Memory B cell (primary cell): ENCODE data around the gene TXNL4A.

ENCODE experiments used
- ATAC-seq: fragments of 150-1000 bp; cut with Tn5 transposase; 2 replicates; pipeline ENCODE4 v1.10.0; 2021; ENCODE audit warnings: low read depth, mild to moderate bottlenecking, moderate library complexity
- DNase-seq, 2 donors: peaks; one replicate each; pipeline ENCODE4 v3.0.0; 2022; ENCODE audit warnings: low spot score in 2 of 2
- H3K27ac Mint-ChIP-seq: one replicate; pipeline ENCODE4 v1.8.0; 2022; ENCODE audit warnings: mild to moderate bottlenecking, moderate library complexity, mixed read lengths
- H3K27me3 Mint-ChIP-seq: one replicate; pipeline ENCODE4 v1.8.0; 2022; ENCODE audit warnings: mixed read lengths
- H3K36me3 Mint-ChIP-seq: one replicate; pipeline ENCODE4 v1.8.0; 2022; ENCODE audit warnings: mild to moderate bottlenecking, mixed read lengths
- H3K4me1 Mint-ChIP-seq: one replicate; pipeline ENCODE4 v1.8.0; 2022; ENCODE audit warnings: mixed read lengths
- H3K4me3 Mint-ChIP-seq: one replicate; pipeline ENCODE4 v1.8.0; 2022; ENCODE audit warnings: mild to moderate bottlenecking, moderate library complexity, mixed read lengths
- H3K9me3 Mint-ChIP-seq: one replicate; pipeline ENCODE4 v1.8.0; 2022; ENCODE audit warnings: mixed read lengths

The TXNL4A gene

GRCh38 chr18:79934311-79935097 lies 53.9 kb downstream of the TXNL4A start:
- H3K9me3 Mint-ChIP-seq: peaks cover 31% of the 10 kb centered on the region

GRCh38 chr18:79933765-79934164 lies 54.6 kb downstream of the TXNL4A start:
- Mint-ChIP-seq H3K27ac (no peak overlapping the region), H3K9me3 (peaks cover 36% of the 10 kb centered on the region), H3K27me3 (no peaks in the 10 kb centered on the region), H3K4me3 (no peak overlapping the region), H3K4me1 (peaks cover 10% of the 10 kb centered on the region), H3K36me3 (peaks cover 83% of the 10 kb centered on the region)
- DNase-seq (no peak), ATAC-seq (no peak)

More at GRCh38 chr18:79934311-79935097, 53.9 kb downstream of the TXNL4A start:
- H3K27me3 Mint-ChIP-seq: no peaks in the 10 kb centered on the region
- no peak overlapping the region for H3K27ac Mint-ChIP-seq
- H3K4me3 Mint-ChIP-seq: no peak overlapping the region
- ATAC-seq (no peak), DNase-seq (no peak)
- H3K36me3 Mint-ChIP-seq: peaks cover 79% of the 10 kb centered on the region
- H3K4me1 Mint-ChIP-seq: peaks cover 7% of the 10 kb centered on the region

GRCh38 chr18:79932907-79933306 lies 55.5 kb downstream of the TXNL4A start:
- Mint-ChIP-seq H3K27me3 (no peaks in the 10 kb centered on the region), H3K36me3 (peaks cover 83% of the 10 kb centered on the region), H3K9me3 (peaks cover 38% of the 10 kb centered on the region), H3K4me1 (peaks cover 12% of the 10 kb centered on the region), H3K4me3 (no peak overlapping the region), H3K27ac (no peak overlapping the region)
- DNase-seq (no peak), ATAC-seq (no peak)

GRCh38 chr18:79931475-79931874 lies 56.9 kb downstream of the TXNL4A start:
- H3K36me3 Mint-ChIP-seq: peaks cover 77% of the 10 kb centered on the region
- no peak for DNase-seq
- peaks cover 12% of the 10 kb centered on the region for H3K4me1 Mint-ChIP-seq
- no peak overlapping the region for H3K4me3 Mint-ChIP-seq
- H3K27me3 Mint-ChIP-seq: no peaks in the 10 kb centered on the region
- no peak overlapping the region for H3K27ac Mint-ChIP-seq
- no peak for ATAC-seq
- peaks cover 35% of the 10 kb centered on the region for H3K9me3 Mint-ChIP-seq

- peaks cover 31% of the 10 kb centered on the region for H3K9me3 Mint-ChIP-seq
- H3K4me3 Mint-ChIP-seq: no peak overlapping the region
- H3K27ac Mint-ChIP-seq: no peak overlapping the region
- peaks cover 9% of the 10 kb centered on the region for H3K4me1 Mint-ChIP-seq
- no peaks in the 10 kb centered on the region for H3K27me3 Mint-ChIP-seq
- ATAC-seq (no peak), DNase-seq (no peak)
- H3K36me3 Mint-ChIP-seq: peaks cover 67% of the 10 kb centered on the region
Observed at GRCh38 chr18:79930020-79930642, 58.2 kb downstream of the TXNL4A start.

GRCh38 chr18:79928563-79928960 lies 59.8 kb downstream of the TXNL4A start:
- DNase-seq (no peak), ATAC-seq (no peak)
- H3K4me3 Mint-ChIP-seq: no peak overlapping the region
- H3K27me3 Mint-ChIP-seq: no peaks in the 10 kb centered on the region
- H3K4me1 Mint-ChIP-seq: peaks cover 9% of the 10 kb centered on the region
- no peak overlapping the region for H3K27ac Mint-ChIP-seq
- H3K9me3 Mint-ChIP-seq: peaks cover 28% of the 10 kb centered on the region
- H3K36me3 Mint-ChIP-seq: peaks cover 61% of the 10 kb centered on the region

- DNase-seq (no peak), ATAC-seq (no peak)
- Mint-ChIP-seq H3K27ac (no peak overlapping the region), H3K27me3 (no peaks in the 10 kb centered on the region), H3K36me3 (peaks cover 61% of the 10 kb centered on the region), H3K4me3 (no peak overlapping the region), H3K4me1 (peaks cover 9% of the 10 kb centered on the region), H3K9me3 (peaks cover 24% of the 10 kb centered on the region)
Observed at GRCh38 chr18:79927607-79928562, 60.5 kb downstream of the TXNL4A start.

GRCh38 chr18:79926715-79927606 lies 61.4 kb downstream of the TXNL4A start:
- Mint-ChIP-seq H3K27me3 (no peaks in the 10 kb centered on the region), H3K9me3 (peaks cover 17% of the 10 kb centered on the region), H3K27ac (no peak overlapping the region), H3K4me1 (peaks cover 12% of the 10 kb centered on the region), H3K4me3 (no peak overlapping the region), H3K36me3 (peaks cover 57% of the 10 kb centered on the region)
- no peak for ATAC-seq
- no peak for DNase-seq

GRCh38 chr18:79926306-79926705 lies 62.1 kb downstream of the TXNL4A start:
- Mint-ChIP-seq H3K27ac (no peak overlapping the region), H3K36me3 (peaks cover 57% of the 10 kb centered on the region), H3K4me3 (no peak overlapping the region), H3K9me3 (peaks cover 15% of the 10 kb centered on the region), H3K4me1 (peaks cover 12% of the 10 kb centered on the region), H3K27me3 (no peaks in the 10 kb centered on the region)
- no peak for DNase-seq
- no peak for ATAC-seq

- Mint-ChIP-seq H3K4me1 (peaks cover 11% of the 10 kb centered on the region), H3K27ac (no peak overlapping the region), H3K36me3 (peaks cover 53% of the 10 kb centered on the region), H3K9me3 (peaks cover 12% of the 10 kb centered on the region), H3K4me3 (no peak overlapping the region), H3K27me3 (no peaks in the 10 kb centered on the region)
- ATAC-seq: no peak
- no peak for DNase-seq
Observed at GRCh38 chr18:79924814-79925731, 63.3 kb downstream of the TXNL4A start.

- no peak for DNase-seq
- no peak for ATAC-seq
- Mint-ChIP-seq H3K27ac (no peak overlapping the region), H3K4me1 (peaks cover 11% of the 10 kb centered on the region), H3K4me3 (no peak overlapping the region), H3K9me3 (peaks cover 5% of the 10 kb centered on the region), H3K36me3 (peaks cover 47% of the 10 kb centered on the region), H3K27me3 (no peaks in the 10 kb centered on the region)
Observed at GRCh38 chr18:79923896-79924585, 64.3 kb downstream of the TXNL4A start.

- no peaks in the 10 kb centered on the region for H3K27me3 Mint-ChIP-seq
- no peak for DNase-seq
- ATAC-seq: no peak
- no peak overlapping the region for H3K4me3 Mint-ChIP-seq
- no peaks in the 10 kb centered on the region for H3K9me3 Mint-ChIP-seq
- H3K36me3 Mint-ChIP-seq: peaks cover 39% of the 10 kb centered on the region
- H3K4me1 Mint-ChIP-seq: peaks cover 9% of the 10 kb centered on the region
- no peak overlapping the region for H3K27ac Mint-ChIP-seq
Observed at GRCh38 chr18:79922971-79923411, 65.4 kb downstream of the TXNL4A start.
